Neutrophil (primary cell): Measurements from ENCODE around the gene EPHA1.
"Not testable (repeated sequence)": the region's sequence is repeated elsewhere in the genome, so short reads cannot be mapped to it uniquely, and the experiment has no call there.

Source experiments
- H3K27ac ChIP-seq: fragments of 200-600 bp; sonication (generic); 2 replicates; pipeline ENCODE4 v1.5.1; 2016; ENCODE audit warnings: mild to moderate bottlenecking, moderate library complexity
- H3K27me3 ChIP-seq: fragments of 200-600 bp; sonication (generic); 2 replicates; pipeline ENCODE4 v1.6.0; 2016; ENCODE audit warnings: mild to moderate bottlenecking
- H3K36me3 ChIP-seq: fragments of 200-600 bp; sonication (generic); 2 replicates; pipeline ENCODE4 v1.5.1; 2017
- H3K4me1 ChIP-seq, 2 experiments: fragments of 200-600 bp in 1 of 2; sonication (generic) in 1 of 2; 1 replicate in 1 of 2; 2 replicates in 1 of 2; pipeline versions ENCODE4 v1.5.1 to v1.6.1; 2013 to 2016; ENCODE audit warnings: low read depth in 1 of 2, low read length in 1 of 2, mild to moderate bottlenecking in 1 of 2, moderate library complexity in 1 of 2; ENCODE audit not compliant: control insufficient read depth in 1 of 2, insufficient read depth in 1 of 2
- H3K4me3 ChIP-seq, 2 experiments: fragments of 200-600 bp in 1 of 2; sonication (generic) in 1 of 2; 1 replicate in 1 of 2; 2 replicates in 1 of 2; pipeline ENCODE4 v1.5.1; 2013 to 2016; ENCODE audit warnings: low read depth in 1 of 2, low read length in 1 of 2, mild to moderate bottlenecking in 1 of 2, moderate library complexity in 1 of 2
- H3K9me3 ChIP-seq: fragments of 200-600 bp; sonication (generic); 2 replicates; pipeline ENCODE4 v1.5.1; 2016
- TF ChIP-seq, protein P1 (sequence below): fragments of 200-600 bp; sonication (generic); IDR thresholded peaks from 2 replicates; pipeline ENCODE4 v1.5.1; 2016; ENCODE audit warnings: antibody characterized with exemption

EPHA1 gene

DNA sequence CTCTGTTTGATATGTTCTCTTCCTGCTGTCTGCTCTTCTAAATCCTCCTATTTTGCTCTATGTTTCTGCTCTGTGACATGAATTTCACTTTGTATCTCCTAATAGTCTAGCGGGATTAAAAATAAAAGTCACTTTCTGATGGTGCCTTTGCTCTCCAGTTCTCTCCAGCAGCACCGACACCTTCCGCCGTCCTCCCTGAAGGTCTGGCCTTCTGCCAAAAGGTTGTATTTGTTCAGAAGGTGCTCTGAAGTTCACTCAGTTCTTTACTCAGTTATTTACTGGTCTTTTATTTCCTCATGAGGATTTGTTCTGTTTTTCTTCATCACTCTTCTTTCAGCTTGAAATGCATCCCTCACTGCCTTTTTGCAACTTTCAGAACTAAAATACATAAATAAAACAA, 11.2 kb upstream of the EPHA1 start:
- Histone ChIP-seq H3K4me3 (no peak overlapping the region), H3K27ac (no peak overlapping the region), H3K27me3 (no peaks in the 10 kb centered on the region), H3K4me1 (peaks cover 3 to 8% of the 10 kb centered on the region in 2 experiments), H3K36me3 (no peaks in the 10 kb centered on the region), H3K9me3 (no peaks in the 10 kb centered on the region)
- TF ChIP-seq, protein P1, sequence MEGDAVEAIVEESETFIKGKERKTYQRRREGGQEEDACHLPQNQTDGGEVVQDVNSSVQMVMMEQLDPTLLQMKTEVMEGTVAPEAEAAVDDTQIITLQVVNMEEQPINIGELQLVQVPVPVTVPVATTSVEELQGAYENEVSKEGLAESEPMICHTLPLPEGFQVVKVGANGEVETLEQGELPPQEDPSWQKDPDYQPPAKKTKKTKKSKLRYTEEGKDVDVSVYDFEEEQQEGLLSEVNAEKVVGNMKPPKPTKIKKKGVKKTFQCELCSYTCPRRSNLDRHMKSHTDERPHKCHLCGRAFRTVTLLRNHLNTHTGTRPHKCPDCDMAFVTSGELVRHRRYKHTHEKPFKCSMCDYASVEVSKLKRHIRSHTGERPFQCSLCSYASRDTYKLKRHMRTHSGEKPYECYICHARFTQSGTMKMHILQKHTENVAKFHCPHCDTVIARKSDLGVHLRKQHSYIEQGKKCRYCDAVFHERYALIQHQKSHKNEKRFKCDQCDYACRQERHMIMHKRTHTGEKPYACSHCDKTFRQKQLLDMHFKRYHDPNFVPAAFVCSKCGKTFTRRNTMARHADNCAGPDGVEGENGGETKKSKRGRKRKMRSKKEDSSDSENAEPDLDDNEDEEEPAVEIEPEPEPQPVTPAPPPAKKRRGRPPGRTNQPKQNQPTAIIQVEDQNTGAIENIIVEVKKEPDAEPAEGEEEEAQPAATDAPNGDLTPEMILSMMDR: no peak

DNA sequence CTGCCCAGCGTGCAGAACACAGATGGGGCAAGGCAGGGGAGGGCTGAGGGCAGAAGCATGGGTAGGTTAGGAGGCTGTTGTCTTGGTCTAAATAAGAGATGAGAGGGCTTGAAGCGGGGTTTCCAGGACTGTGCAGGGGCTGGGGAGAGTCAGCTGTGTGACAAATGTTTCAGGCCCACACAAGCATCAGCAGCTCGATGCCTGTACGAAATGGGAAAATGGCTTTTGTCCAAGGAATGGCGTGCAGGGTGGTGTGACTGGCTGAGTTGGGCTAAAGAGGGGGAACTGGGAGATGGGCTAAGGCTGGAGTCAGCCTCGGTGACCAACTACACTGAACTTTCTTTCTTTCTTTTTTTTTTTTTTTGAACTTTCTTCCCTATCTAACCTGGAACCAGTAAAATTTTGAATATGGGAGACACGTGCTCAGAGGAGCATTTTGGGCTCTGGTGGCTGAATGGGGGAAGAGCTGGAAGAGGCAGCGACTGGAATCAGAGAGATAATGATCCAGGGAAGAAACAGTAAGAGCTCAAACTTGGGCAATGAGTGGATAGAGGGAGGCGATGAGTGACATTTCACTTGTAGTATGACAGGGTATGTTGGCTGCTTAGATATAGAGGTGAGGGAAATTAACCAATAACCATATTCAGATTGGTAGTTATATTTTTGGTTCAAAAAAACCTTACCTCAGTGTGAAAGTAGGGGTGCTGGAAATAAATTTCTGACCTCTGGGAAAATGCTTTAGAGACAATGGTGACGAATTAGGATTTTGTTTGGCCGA, 10.2 kb upstream of the EPHA1 start:
- no peaks in the 10 kb centered on the region for H3K36me3 ChIP-seq
- H3K27ac ChIP-seq: no peak overlapping the region
- H3K4me3 ChIP-seq: no peak overlapping the region
- TF ChIP-seq, protein P1: no peak
- no peaks in the 10 kb centered on the region for H3K27me3 ChIP-seq
- peaks cover 3 to 17% of the 10 kb centered on the region in 2 experiments for H3K4me1 ChIP-seq
- H3K9me3 ChIP-seq: no peaks in the 10 kb centered on the region

DNA sequence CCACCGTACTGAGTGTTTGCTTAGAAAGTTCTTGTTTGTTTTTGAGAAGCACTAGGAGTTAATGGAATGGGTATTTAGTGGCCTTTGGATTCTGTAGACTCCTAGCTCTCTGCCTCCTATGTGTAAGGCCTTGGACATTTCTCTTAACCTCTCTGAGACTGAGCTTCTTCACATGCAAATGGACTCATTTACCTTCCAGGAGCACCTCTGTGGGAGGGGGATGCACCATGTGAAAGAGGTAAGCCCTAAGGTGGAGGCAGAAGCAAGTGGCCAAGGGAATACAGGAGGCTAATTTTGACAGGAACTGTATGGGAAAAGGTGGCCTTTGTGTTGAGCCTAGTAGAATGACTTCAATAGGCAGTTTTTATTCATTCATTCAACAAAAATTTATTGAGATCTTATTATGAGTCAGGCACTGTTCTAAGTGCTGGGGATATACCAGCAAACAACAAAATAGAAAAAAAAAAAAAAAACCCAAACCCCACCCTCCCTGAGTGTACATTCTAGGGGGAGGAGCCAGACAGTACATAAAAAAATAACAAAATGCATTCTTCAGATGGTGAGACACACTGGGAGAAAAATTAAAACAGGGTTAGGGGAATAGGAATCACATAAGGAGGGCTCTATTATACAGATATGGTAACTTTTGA, 9.2 kb upstream of the EPHA1 start:
- TF ChIP-seq, protein P1: no peak
- H3K9me3 ChIP-seq: no peaks in the 10 kb centered on the region
- no peaks in the 10 kb centered on the region for H3K27me3 ChIP-seq
- no peaks in the 10 kb centered on the region for H3K36me3 ChIP-seq
- no peak overlapping the region for H3K27ac ChIP-seq
- H3K4me1 ChIP-seq: peaks cover 12 to 26% of the 10 kb centered on the region in 2 experiments
- no peak overlapping the region for H3K4me3 ChIP-seq

DNA sequence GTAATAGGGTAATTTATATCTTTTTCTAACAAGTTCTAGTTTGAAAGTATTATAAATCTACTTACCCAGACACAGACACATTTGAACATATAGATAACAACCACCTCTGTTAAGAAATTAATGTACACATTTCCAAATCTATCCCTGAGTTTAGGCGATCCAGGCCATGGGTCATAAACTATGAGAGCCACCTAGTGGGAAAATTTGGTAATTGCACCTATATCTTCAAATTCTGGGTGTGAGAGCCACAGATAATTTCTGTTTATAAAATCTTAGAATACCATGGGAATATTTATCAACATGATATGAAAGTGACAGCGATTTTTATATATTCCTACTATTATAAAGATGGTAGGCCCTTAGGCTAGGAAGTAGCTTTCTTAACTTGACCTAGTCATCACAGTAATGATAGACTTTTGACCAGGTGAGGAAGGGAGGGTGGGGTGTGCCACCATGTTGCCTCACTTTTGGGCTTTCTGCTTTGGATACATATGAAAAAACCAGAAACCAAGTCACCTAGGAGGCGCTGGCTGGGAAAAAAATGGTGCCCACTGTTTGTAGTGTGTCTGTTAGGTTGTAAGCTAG, 8.0 kb upstream of the EPHA1 start:
- H3K4me3 ChIP-seq: no peak overlapping the region

DNA sequence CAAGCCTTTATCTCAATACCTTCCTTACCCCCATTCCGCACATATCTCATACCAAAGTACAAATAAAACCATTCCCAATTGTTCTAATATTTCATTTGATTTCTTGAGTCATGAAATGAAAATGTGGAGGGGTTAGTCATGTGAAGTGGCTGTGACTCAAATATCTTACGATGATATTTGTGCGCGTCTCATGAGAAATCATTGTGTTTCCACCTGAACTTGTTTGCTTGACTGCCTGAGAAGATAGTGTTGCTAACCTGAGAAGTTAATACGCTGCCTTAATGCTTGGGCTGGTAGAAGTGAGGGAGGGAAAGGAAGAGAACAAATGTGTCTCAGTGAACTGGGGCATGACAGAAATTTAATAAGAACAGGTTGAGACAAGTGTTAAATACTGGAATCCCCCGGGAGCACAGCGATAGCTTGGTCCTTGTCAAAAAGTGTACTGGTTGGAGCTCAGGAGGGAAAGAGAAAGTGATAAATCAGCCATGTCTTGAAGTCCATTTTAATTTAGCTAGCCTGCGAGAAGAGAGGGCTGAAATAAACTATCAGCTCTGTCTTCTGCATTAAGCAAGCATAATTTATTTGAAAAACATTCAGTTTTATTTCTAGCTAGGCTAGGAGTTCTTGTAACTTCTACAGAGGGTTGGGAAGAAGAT, 7.2 kb upstream of the EPHA1 start:
- peaks cover 22 to 37% of the 10 kb centered on the region in 2 experiments for H3K4me1 ChIP-seq
- no peak overlapping the region for H3K4me3 ChIP-seq
- TF ChIP-seq, protein P1: no peak
- H3K27me3 ChIP-seq: no peaks in the 10 kb centered on the region
- no peak overlapping the region for H3K27ac ChIP-seq
- H3K36me3 ChIP-seq: no peaks in the 10 kb centered on the region
- no peaks in the 10 kb centered on the region for H3K9me3 ChIP-seq

More for the DNA sequence above, 8.0 kb upstream of the EPHA1 start:
- no peaks in the 10 kb centered on the region for H3K36me3 ChIP-seq
- no peak overlapping the region for H3K27ac ChIP-seq
- TF ChIP-seq, protein P1: peak; percentile 88
- no peaks in the 10 kb centered on the region for H3K27me3 ChIP-seq
- no peaks in the 10 kb centered on the region for H3K9me3 ChIP-seq
- H3K4me1 ChIP-seq: peaks cover 15 to 30% of the 10 kb centered on the region in 2 experiments

DNA sequence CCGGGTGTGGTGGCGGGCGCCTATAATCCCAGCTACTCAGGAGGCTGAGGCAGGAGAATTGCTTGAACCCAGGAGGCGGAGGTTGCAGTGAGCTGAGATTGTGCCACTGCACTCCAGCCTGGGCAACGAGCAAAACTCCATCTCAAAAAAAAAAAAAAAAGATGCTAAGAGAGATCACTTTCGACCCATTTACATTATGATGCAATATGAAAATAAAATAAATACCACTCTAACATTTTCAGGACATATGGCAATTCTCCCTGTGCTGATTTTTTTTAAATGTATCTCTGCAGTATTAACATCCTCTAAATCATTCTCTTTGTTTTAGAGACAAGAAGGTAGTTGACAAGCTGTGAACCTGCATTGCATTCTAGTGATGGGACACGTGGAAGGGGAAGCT, 6.6 kb upstream of the EPHA1 start:
- H3K4me1 ChIP-seq: peaks cover 28 to 44% of the 10 kb centered on the region in 2 experiments
- H3K36me3 ChIP-seq, H3K4me3 ChIP-seq, H3K9me3 ChIP-seq, H3K27me3 ChIP-seq, H3K27ac ChIP-seq: not testable (repeated sequence)
